ENCODE measurements around the gene TRAF4. TPM values are rescaled to one million over a fixed set of nuclear protein-coding genes. Genes with fewer than 3 reads are reported as not detected.
"Not testable (repeated sequence)": the region's sequence is repeated elsewhere in the genome, so short reads cannot be mapped to it uniquely, and the experiment has no call there.

Gene TRAF4
- total RNA-seq, 4 donors from 2014 or later: 26.7 to 38.4 (median 35.3) TPM

- Histone ChIP-seq H3K9me3 (no peaks in the 10 kb centered on the region), H3K4me3 (peak overlapping the region; percentile 92), H3K4me1 (peaks cover 89% of the 10 kb centered on the region), H3K27me3 (no peaks in the 10 kb centered on the region), H3K36me3 (peaks cover 39% of the 10 kb centered on the region), H3K27ac (peak overlapping the region; percentile 94)
- DNase-seq (ENCODE audit: low spot score in 2 of 2): no peak
- 3% methylated on average over 27 of the region's 30 CpGs for WGBS
- TF ChIP-seq POLR2AphosphoS5 (IDR thresholded peaks at IDR 0.05) (no peak), EP300 (IDR thresholded peaks at IDR 0.05) (no peak), POLR2A (IDR thresholded peaks at IDR 0.05) (no peak)
- TF ChIP-seq, protein P1, sequence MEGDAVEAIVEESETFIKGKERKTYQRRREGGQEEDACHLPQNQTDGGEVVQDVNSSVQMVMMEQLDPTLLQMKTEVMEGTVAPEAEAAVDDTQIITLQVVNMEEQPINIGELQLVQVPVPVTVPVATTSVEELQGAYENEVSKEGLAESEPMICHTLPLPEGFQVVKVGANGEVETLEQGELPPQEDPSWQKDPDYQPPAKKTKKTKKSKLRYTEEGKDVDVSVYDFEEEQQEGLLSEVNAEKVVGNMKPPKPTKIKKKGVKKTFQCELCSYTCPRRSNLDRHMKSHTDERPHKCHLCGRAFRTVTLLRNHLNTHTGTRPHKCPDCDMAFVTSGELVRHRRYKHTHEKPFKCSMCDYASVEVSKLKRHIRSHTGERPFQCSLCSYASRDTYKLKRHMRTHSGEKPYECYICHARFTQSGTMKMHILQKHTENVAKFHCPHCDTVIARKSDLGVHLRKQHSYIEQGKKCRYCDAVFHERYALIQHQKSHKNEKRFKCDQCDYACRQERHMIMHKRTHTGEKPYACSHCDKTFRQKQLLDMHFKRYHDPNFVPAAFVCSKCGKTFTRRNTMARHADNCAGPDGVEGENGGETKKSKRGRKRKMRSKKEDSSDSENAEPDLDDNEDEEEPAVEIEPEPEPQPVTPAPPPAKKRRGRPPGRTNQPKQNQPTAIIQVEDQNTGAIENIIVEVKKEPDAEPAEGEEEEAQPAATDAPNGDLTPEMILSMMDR (IDR thresholded peaks at IDR 0.05): no peak
Measured at GRCh38 chr17:28720247-28720996, 23.4 kb upstream of the TRAF4 start.

GRCh38 chr17:28720997-28721329 lies 22.8 kb upstream of the TRAF4 start:
- Histone ChIP-seq H3K36me3 (peaks cover 35% of the 10 kb centered on the region), H3K4me1 (peaks cover 89% of the 10 kb centered on the region), H3K4me3 (peak overlapping the region; percentile 92), H3K27ac (peak overlapping the region; percentile 94)
- H3K27me3 ChIP-seq; H3K9me3 ChIP-seq; DNase-seq (ENCODE audit: low spot score in 2 of 2): not testable (repeated sequence)
- 29% methylated on average over 19 of the region's 19 CpGs for WGBS

- H3K9me3 ChIP-seq: no peaks in the 10 kb centered on the region
- WGBS: 71% methylated on average over 7 of the region's 7 CpGs
Measured at GRCh38 chr17:28722417-28723158, 21.2 kb upstream of the TRAF4 start.

DNA sequence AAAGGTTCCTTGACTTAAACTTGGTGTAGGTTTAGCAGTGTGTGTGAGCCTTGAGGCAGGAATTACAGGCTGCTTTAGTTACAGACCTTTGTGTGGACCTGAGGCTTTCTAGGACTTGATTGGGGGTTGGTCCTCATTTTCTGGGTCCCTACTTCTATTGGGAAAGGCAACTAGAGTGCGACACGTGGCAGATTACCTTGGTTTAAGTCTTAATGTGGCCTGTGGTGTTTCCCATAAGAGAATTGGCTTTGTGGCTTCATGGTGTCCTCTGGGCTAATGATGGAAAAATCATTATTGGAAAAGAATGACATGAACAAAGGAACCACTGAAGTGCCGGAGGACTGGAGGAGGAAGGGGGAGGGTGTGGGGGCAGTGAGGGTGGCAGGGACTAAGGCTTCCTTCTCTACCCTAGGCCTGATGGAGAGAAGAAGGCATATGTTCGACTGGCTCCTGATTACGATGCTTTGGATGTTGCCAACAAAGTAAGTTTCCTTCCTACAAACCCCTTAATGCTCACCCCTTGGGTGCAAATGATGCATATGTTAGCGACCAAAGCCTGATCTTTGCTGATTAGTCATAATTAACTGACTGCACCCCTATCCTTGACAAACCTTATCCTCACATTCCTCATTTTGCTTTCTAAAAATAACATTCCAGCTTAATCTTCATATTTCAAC lies 20.5 kb upstream of the TRAF4 start:
- Histone ChIP-seq H3K36me3 (peaks cover 35% of the 10 kb centered on the region), H3K4me1 (peaks cover 87% of the 10 kb centered on the region), H3K9me3 (no peaks in the 10 kb centered on the region), H3K27ac (peak overlapping the region; percentile 13), H3K4me3 (no peak overlapping the region), H3K27me3 (no peaks in the 10 kb centered on the region)
- TF ChIP-seq EP300 (IDR thresholded peaks at IDR 0.05): no peak
- TF ChIP-seq POLR2AphosphoS5 (IDR thresholded peaks at IDR 0.05): no peak
- TF ChIP-seq POLR2A (IDR thresholded peaks at IDR 0.05): no peak
- TF ChIP-seq, protein P1 (IDR thresholded peaks at IDR 0.05): no peak
- WGBS: 68% methylated on average over 6 of the region's 6 CpGs
- no peak for DNase-seq (ENCODE audit: low spot score in 2 of 2)

More at GRCh38 chr17:28722417-28723158, 21.2 kb upstream of the TRAF4 start:
- H3K36me3 ChIP-seq: peaks cover 35% of the 10 kb centered on the region
- H3K27ac ChIP-seq: no peak overlapping the region
- DNase-seq (ENCODE audit: low spot score in 2 of 2): no peak
- peaks cover 87% of the 10 kb centered on the region for H3K4me1 ChIP-seq
- TF ChIP-seq POLR2A (IDR thresholded peaks at IDR 0.05): no peak
- no peak for TF ChIP-seq EP300 (IDR thresholded peaks at IDR 0.05)
- no peak for TF ChIP-seq POLR2AphosphoS5 (IDR thresholded peaks at IDR 0.05)
- TF ChIP-seq, protein P1 (IDR thresholded peaks at IDR 0.05): no peak
- H3K4me3 ChIP-seq: no peak overlapping the region
- H3K27me3 ChIP-seq: no peaks in the 10 kb centered on the region

GRCh38 chr17:28723836-28724499 lies 19.8 kb upstream of the TRAF4 start:
- H3K4me3 ChIP-seq; H3K9me3 ChIP-seq; H3K27me3 ChIP-seq; DNase-seq (ENCODE audit: low spot score in 2 of 2): not testable (repeated sequence)
- Histone ChIP-seq H3K4me1 (peaks cover 81% of the 10 kb centered on the region), H3K27ac (peak overlapping the region; percentile 99), H3K36me3 (peaks cover 35% of the 10 kb centered on the region)
- WGBS: 58% methylated on average over 4 of the region's 4 CpGs

Measured in suprapubic skin (tissue), 4 donors.